ENCODE data around the gene CCSER1.
"Not testable (repeated sequence)": the region's sequence is repeated elsewhere in the genome, so short reads cannot be mapped to it uniquely, and the experiment has no call there.

The CCSER1 gene

GRCh38 chr4:90733211-90733610, 606.0 kb downstream of the CCSER1 start:
- no peak for DNase-seq

DNA sequence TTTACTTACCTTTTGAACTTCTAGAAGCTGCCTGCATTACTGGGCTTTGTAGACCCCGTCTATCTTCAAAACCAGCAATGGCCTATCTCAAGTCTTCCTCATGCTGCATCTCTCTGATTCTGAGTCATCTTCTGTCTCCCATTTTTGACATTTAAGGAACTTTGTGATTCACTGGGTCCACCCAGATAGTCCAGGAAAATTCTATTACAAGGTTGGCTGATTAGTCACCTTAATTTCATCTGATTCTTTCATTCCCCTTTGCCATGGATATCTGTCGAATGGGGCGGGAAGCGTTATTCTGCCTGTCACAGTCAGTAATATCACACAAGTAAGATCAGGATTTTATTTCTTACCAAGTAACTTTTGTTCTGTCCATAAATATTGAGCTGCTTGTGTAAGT, 618.0 kb downstream of the CCSER1 start:
- no peak for DNase-seq

DNA sequence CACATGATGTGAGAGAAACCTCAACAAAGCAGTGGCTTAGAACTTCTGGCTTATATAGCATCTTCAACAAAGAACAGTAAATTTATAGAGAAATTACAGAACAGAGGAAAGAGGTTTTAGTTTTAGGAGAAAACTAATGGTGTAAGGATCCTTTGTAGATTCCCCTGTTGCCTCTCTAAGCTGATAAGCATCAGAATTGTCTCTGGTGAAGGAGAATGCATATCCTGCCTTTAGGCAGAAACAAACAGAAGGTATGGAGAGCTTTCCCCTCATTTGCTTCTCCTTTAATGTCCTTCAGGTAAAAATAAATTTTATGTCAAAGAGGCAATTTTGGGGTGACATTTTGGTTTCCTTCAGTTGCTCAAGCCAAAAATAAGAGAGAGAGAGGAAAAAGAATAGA, 625.9 kb downstream of the CCSER1 start:
- no peak for DNase-seq

- DNase-seq: no peak
Observed at GRCh38 chr4:90757534-90758060, 630.4 kb downstream of the CCSER1 start.

DNA sequence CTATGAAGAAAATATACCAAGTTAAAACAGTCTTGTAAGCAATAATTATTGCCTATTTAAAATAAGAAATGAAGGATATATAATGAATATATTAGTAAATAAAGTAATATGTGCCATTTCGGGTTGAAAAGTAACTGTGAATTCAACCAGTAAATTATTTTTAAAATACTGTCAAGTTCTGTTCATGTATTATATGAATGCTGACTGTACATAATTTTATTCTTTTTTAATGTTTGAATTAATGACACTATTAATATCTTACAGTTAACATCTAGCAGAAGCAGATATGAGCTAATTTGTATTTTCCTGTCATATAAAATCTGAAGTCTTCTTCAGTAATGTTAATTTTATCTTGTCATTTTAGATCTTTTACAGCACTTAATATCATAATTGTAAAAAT, 632.9 kb downstream of the CCSER1 start:
- no peak for DNase-seq

DNA sequence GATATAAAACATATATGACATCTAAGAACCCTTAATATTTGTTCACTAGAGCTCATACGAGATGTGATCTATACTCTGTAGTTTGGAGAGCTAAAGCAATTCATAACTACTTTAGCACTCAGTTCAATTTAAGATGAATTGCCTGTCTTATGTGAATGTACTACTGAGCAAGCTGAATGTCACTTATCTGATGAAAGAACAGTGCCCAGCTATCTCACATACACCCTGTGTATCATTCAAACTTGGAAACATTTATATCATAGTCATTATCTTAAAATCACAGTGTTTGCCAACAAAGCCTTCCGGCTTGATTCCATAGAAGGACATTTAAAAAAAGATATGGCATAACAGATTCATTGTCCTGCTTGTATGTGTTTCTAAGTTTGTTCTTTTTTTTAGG, 639.6 kb downstream of the CCSER1 start:
- DNase-seq: no peak

DNA sequence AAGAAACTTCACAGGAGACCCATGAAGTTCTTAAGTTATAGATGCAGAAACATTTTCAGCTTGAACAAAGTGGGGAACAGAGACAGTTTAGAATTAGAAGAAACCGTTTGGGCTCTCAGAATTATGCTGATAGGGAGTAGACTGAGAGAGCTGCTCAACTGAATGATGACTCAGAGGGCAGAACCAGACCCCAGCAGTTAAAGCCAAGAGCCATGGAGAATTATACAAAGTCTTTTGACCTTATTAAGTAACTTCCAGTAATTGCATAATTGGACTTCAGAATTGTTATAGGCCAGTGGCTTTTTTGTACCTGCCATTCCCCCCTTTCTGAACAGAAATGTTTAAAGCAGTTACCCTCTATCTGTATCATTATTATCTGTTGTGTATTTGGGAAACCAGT, 642.1 kb downstream of the CCSER1 start:
- DNase-seq: no peak

- no peak for DNase-seq
Observed at GRCh38 chr4:90780193-90780592, 653.0 kb downstream of the CCSER1 start.

GRCh38 chr4:90786602-90787001, 659.4 kb downstream of the CCSER1 start:
- DNase-seq: no peak

- no peak for DNase-seq
Observed at GRCh38 chr4:90792696-90793095, 665.5 kb downstream of the CCSER1 start.

GRCh38 chr4:90798948-90799347, 671.8 kb downstream of the CCSER1 start:
- DNase-seq: no peak

- no peak for DNase-seq
Observed at GRCh38 chr4:90799895-90800294, 672.7 kb downstream of the CCSER1 start.

- DNase-seq: no peak
Observed at GRCh38 chr4:90815569-90815968, 688.4 kb downstream of the CCSER1 start.

GRCh38 chr4:90816754-90817153, 689.6 kb downstream of the CCSER1 start:
- no peak for DNase-seq

DNA sequence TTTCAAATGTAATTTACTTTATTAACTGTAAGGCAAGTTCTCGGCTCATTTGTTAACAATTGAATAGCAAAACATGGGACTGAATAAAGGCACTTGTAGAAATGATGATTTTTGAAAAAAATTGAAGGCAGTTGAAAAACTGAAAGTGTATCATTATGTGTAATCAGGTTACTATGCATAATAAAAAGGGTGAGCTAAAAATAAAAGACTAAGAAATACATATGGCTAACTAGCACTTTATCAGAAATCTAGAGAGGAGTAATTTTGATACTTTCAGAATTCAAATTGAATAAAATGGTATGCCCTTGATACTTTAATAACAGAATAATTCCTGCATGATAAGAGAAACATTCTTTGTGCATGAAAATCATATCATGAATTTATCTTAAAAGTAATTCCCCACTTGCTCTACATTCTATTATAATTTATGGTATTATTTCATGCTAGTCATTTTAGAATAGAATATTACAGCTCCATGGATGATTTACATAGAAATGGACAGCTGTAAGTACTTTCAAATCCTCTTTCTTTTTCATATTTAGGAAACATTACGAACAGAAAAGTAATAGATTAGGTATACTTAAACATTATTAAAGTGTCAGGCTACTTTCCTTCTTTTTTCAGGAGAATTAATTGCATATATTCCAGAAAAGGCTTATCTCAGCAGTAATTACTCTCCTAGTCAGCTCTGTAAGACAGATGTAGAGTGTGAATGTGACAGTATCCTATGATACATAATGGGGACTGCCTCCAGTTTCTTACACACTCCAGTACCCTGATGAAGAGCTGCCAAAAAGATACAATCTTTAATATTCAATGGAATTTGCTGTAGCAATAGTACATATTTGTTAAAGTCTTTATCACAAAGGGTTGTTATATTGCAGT, 697.3 kb downstream of the CCSER1 start:
- DNase-seq: no peak

- no peak for DNase-seq
Observed at GRCh38 chr4:90825849-90826248, 698.7 kb downstream of the CCSER1 start.

DNA sequence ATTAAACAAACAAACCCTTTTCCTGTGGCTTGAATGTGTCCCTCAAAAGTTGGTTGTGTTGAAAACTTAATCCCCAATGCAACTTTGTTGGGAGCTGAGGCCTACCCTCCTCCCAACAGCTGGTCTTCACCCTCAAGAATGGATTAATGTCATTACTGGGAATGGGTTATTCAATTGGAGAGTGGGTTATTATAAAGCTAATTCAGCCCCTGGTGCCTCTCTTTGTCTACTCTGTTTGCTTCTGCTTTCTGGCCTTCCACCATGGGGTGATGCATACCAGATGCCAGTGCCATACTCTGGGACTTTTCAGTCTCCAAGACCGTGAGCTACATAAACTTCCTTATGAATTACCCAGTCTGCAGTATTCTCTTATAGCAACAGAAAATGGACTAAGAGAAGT, 706.5 kb downstream of the CCSER1 start:
- no peak for DNase-seq

DNA sequence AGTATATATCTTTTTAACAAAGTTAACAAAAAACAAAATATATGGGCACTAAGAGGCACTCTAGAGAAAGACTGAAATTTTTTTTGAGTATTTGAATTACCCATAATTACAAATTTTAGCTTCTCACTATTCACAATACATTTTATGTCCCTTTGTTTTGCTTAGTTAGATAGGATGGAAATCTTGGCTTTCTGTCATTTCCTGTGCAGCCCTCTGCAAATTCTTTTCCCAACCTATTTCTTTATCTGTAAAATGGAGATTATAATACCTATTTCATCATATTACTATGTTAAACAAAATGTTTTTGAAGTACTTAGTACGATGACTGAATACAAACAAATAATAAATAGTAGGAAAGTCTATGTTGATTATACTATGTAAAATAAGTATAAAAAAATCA, 710.0 kb downstream of the CCSER1 start:
- no peak for DNase-seq

DNA sequence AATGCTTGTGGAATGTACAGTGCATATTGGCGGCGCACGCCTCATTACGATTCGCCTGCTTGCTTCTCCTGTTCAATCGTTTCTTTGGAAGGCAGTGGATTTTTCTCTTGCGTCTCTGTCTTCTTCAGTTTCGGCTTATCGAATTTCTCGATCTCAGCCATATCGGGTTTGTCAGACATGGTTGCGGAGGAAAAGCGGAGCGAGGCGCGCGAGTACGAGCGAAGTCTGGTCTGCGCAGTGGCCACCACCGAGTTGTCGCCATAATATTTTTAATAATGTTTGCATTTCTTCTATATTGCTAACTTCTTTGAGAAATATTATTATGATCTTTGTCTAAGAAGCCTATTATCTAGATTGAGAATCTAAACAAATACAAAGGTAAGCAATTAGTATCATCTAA, 711.7 kb downstream of the CCSER1 start:
- DNase-seq: not testable (repeated sequence)

- no peak for DNase-seq
Observed at GRCh38 chr4:90840291-90840690, 713.1 kb downstream of the CCSER1 start.

- DNase-seq: no peak
Observed at GRCh38 chr4:90840828-90841227, 713.6 kb downstream of the CCSER1 start.

DNA sequence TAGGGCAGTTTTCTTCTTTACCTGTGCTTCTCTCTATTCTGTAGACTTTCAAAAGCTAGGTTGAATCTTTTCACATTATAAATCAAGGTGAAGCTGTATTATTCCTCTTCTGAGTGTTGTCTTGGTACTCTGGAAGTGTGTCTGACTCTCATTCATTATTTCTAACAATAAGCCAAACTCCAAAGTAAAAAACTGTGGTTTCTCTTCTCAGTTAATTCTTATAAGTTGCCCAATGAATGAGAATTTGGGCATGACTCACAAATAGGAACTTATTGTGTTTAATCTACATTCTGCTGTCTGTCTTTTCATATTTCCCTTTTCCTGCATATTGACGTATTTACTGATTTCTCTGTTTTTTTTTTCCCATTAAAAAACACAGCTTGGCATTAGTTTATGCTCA, 714.5 kb downstream of the CCSER1 start:
- no peak for DNase-seq

- no peak for DNase-seq
Observed at GRCh38 chr4:90842960-90843359, 715.8 kb downstream of the CCSER1 start.

DNA sequence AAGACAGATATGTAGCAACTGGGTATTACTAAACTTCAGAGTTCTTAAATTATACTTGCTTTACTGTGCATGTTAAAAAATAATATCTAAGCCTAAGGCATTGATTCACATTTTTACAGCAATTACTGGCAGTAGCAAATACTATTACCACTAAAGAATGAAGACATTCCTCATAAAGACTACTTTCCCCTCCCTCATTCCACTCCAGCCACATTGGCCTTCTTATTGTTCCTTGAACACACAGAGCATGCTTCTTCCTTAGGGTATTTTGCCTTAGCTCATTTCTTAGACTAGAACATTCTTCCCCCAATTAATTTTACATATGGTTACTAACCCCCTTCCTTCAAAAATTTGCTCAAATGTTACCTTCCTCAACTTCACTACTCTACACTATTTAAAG, 717.0 kb downstream of the CCSER1 start:
- DNase-seq: no peak

- DNase-seq: no peak
Observed at GRCh38 chr4:90845777-90846176, 718.6 kb downstream of the CCSER1 start.

Measured in CD4-positive, alpha-beta T cell treated with Interleukin-1 beta for 1 hour (primary cell).